ENCODE measurements around the gene VPS36. TPM values are rescaled to one million over a fixed set of nuclear protein-coding genes. Genes with fewer than 3 reads are reported as not detected.

The VPS36 gene
- total and polyA plus RNA-seq, 2 of the 8 experiments (the other 6 are each of a cell fraction or from before 2014, with no cell fraction given), result 14.1 to 19.8 TPM

- no peak for TF ChIP-seq BACH1 (IDR thresholded peaks at IDR 0.05; ENCODE audit: low read length)
- no peak for TF ChIP-seq GTF2F1 (IDR thresholded peaks at IDR 0.05; ENCODE audit: borderline replicate concordance, low read depth, low read length)
- no peak for TF ChIP-seq CEBPB (IDR thresholded peaks at IDR 0.05; ENCODE audit: low read depth, low read length)
- TF ChIP-seq EGR1 (IDR thresholded peaks at IDR 0.05; ENCODE audit: borderline replicate concordance, low read depth, low read length), result no peak
- no peak for TF ChIP-seq SRF (IDR thresholded peaks at IDR 0.05; ENCODE audit: low read depth, low read length)
These were observed 4.0 kb upstream of the VPS36 start (continued) for GRCh38 chr13:52454459-52454819.

All from H1 (cell line).